H1 (cell line): ENCODE results near the gene CCDC89. TPM values are rescaled to one million over a fixed set of nuclear protein-coding genes. Genes with fewer than 3 reads are reported as not detected.

ENCODE experiments used
- CTCF ChIA-PET: fragments of 300-600 bp; sonication (Branson Sonifier 250); formaldehyde crosslinking; loops from one replicate; lab custom pipeline; 2021; ENCODE audit not compliant: partially characterized antibody; lab: Charles Lee
- POLR2A ChIA-PET: fragments of 300-600 bp; sonication (Branson Sonifier 250); formaldehyde crosslinking; loops from one replicate; lab custom pipeline; 2021; ENCODE audit warnings: inconsistent platforms; ENCODE audit not compliant: partially characterized antibody; lab: Charles Lee
- DNase-seq, 2 experiments: peaks; one replicate each; pipeline versions ENCODE4 v3.0.0 to v3.0.0-alpha.2; 2010 to 2022; ENCODE audit warnings: low spot score in 2 of 2, low read depth in 1 of 2, mixed read lengths in 1 of 2
- FAIRE-seq: peaks from 2 replicates; lab custom pipeline; 2011; peaks lifted over from hg19 to GRCh38; lab: Jason Lieb, UNC
- H2AFZ ChIP-seq: 2 replicates; pipeline ENCODE4 v1.8.1; 2012; ENCODE audit warnings: low read length, inconsistent platforms
- H2AK5ac ChIP-seq: 2 replicates; pipeline ENCODE4 v1.6.1; 2013; ENCODE audit warnings: low read depth, low read length
- H2BK120ac ChIP-seq: replicated peaks from 2 replicates; pipeline ENCODE3; 2013; ENCODE audit warnings: low read depth, low read length, inconsistent platforms
- H2BK12ac ChIP-seq: 2 replicates; pipeline ENCODE4 v1.6.1; 2013; ENCODE audit warnings: low read depth, low read length
- H2BK15ac ChIP-seq: 2 replicates; pipeline ENCODE4 v1.6.1; 2013; ENCODE audit warnings: low read length
- H2BK20ac ChIP-seq: 2 replicates; pipeline ENCODE4 v1.6.1; 2013; ENCODE audit warnings: low read length
- H2BK5ac ChIP-seq: 2 replicates; pipeline ENCODE4 v1.6.1; 2013; ENCODE audit warnings: low read depth, low read length
- H3K14ac ChIP-seq: 2 replicates; pipeline ENCODE4 v1.6.1; 2013; ENCODE audit warnings: inconsistent platforms; ENCODE audit not compliant: insufficient read length
- H3K18ac ChIP-seq: 2 replicates; pipeline ENCODE4 v1.6.1; 2013; ENCODE audit warnings: low read length; ENCODE audit errors: extremely low read depth
- H3K23ac ChIP-seq: 2 replicates; pipeline ENCODE4 v1.6.1; 2013; ENCODE audit warnings: inconsistent platforms; ENCODE audit not compliant: insufficient read length
- H3K23me2 ChIP-seq: 2 replicates; pipeline ENCODE4 v1.6.1; 2013; ENCODE audit warnings: low read depth, low read length
- H3K27ac ChIP-seq: 2 replicates; pipeline ENCODE4 v1.6.1; 2011; ENCODE audit warnings: low read depth, low read length, inconsistent platforms
- H3K27me3 ChIP-seq, 4 experiments: replicated peaks in 1 of 4; 1 replicate in 1 of 4; 2 replicates in 3 of 4; pipeline versions ENCODE4 v1.6.1 to v1.8.1; 2011 to 2013; ENCODE audit warnings: low read length in 3 of 4, mild to moderate bottlenecking in 3 of 4, inconsistent platforms in 2 of 4, mixed read lengths in 2 of 4, moderate library complexity in 1 of 4; ENCODE audit not compliant: control insufficient read depth in 3 of 4, insufficient read depth in 3 of 4; ENCODE audit errors: extremely low read depth in 1 of 4
- H3K36me3 ChIP-seq, 4 experiments: 2 replicates each; pipeline versions ENCODE4 v1.6.1 to v1.8.1; 2011 to 2013; ENCODE audit warnings: mild to moderate bottlenecking in 4 of 4, low read length in 3 of 4, moderate library complexity in 2 of 4, control low read depth in 1 of 4, inconsistent platforms in 1 of 4; ENCODE audit not compliant: insufficient read depth in 4 of 4, control insufficient read depth in 2 of 4
- H3K4ac ChIP-seq: replicated peaks from 2 replicates; pipeline ENCODE3; 2013; ENCODE audit warnings: low read length, low read depth, mixed read lengths, inconsistent platforms; ENCODE audit not compliant: insufficient read length
- H3K4me1 ChIP-seq, 4 experiments: replicated peaks in 1 of 4; 1 replicate in 1 of 4; 2 replicates in 3 of 4; pipeline versions ENCODE4 v1.6.1 to v1.8.1; 2011 to 2013; ENCODE audit warnings: low read length in 3 of 4, inconsistent platforms in 2 of 4, mixed read lengths in 1 of 4; ENCODE audit not compliant: insufficient read depth in 4 of 4, control insufficient read depth in 3 of 4
- H3K4me2 ChIP-seq, 2 experiments: 2 replicates each; pipeline versions ENCODE4 v1.6.1 to v1.8.1; 2011 to 2013; ENCODE audit warnings: low read depth in 2 of 2, low read length in 2 of 2, control low read depth in 1 of 2, inconsistent platforms in 1 of 2, mild to moderate bottlenecking in 1 of 2; ENCODE audit not compliant: insufficient read depth in 1 of 2
- H3K4me3 ChIP-seq, 4 experiments: fragments of 200-600, 300-600 bp in 1 of 4; sonication (generic), shearing (Covaris generic), sonication (Bioruptor Twin) in 1 of 4; 2 replicates each; pipeline versions ENCODE4 v1.5.1 to v1.8.1; 2011 to 2016; ENCODE audit warnings: low read length in 4 of 4, low read depth in 3 of 4, control low read depth in 2 of 4, inconsistent platforms in 2 of 4, mild to moderate bottlenecking in 2 of 4, mixed read lengths in 1 of 4, moderate library complexity in 1 of 4; ENCODE audit not compliant: insufficient read depth in 2 of 4; ENCODE audit errors: extremely low read depth in 1 of 4
- H3K56ac ChIP-seq: replicated peaks from 2 replicates; pipeline ENCODE3; 2013; ENCODE audit warnings: low read depth, mild to moderate bottlenecking, mixed read lengths, low read length, inconsistent platforms; ENCODE audit not compliant: insufficient read length
- H3K79me1 ChIP-seq: 2 replicates; pipeline ENCODE4 v1.6.1; 2013; ENCODE audit warnings: low read depth, low read length, control low read depth
- H3K79me2 ChIP-seq, 2 experiments: 2 replicates each; pipeline versions ENCODE4 v1.6.1 to v1.8.1; 2012 to 2013; ENCODE audit warnings: low read length in 2 of 2, mild to moderate bottlenecking in 2 of 2, inconsistent platforms in 1 of 2; ENCODE audit not compliant: insufficient read depth in 2 of 2, control insufficient read depth in 1 of 2
- H3K9ac ChIP-seq, 4 experiments: replicated peaks in 1 of 4; 1 replicate in 1 of 4; 2 replicates in 3 of 4; pipeline versions ENCODE4 v1.6.1 to v1.8.1; 2011 to 2013; ENCODE audit warnings: low read depth in 3 of 4, low read length in 3 of 4, control low read depth in 2 of 4, mild to moderate bottlenecking in 2 of 4, moderate library complexity in 2 of 4, inconsistent platforms in 1 of 4; ENCODE audit errors: extremely low read depth in 1 of 4
- H3K9me3 ChIP-seq, 2 experiments: 2 replicates each; pipeline versions ENCODE4 v1.6.1 to v1.8.1; 2012 to 2013; ENCODE audit warnings: mild to moderate bottlenecking in 2 of 2, moderate library complexity in 2 of 2, control low read depth in 1 of 2, inconsistent platforms in 1 of 2, low read depth in 1 of 2, low read length in 1 of 2, mixed read lengths in 1 of 2; ENCODE audit not compliant: insufficient read depth in 2 of 2
- H4K20me1 ChIP-seq, 2 experiments: replicated peaks in 1 of 2; 2 replicates each; pipeline versions ENCODE3 to v1.8.1; 2011 to 2013; ENCODE audit warnings: inconsistent platforms in 2 of 2, low read length in 2 of 2, mild to moderate bottlenecking in 1 of 2; ENCODE audit not compliant: insufficient read depth in 2 of 2, control insufficient read depth in 1 of 2
- H4K5ac ChIP-seq: 2 replicates; pipeline ENCODE4 v1.6.1; 2013; ENCODE audit warnings: low read length, low read depth, mixed read lengths, inconsistent platforms; ENCODE audit not compliant: insufficient read length
- H4K8ac ChIP-seq: 2 replicates; pipeline ENCODE4 v1.8.0; 2013; ENCODE audit warnings: mild to moderate bottlenecking, moderate library complexity, low read length, inconsistent platforms; ENCODE audit not compliant: insufficient read depth; ENCODE audit errors: extremely low read depth
- H4K91ac ChIP-seq: replicated peaks from 2 replicates; pipeline ENCODE3; 2013; ENCODE audit warnings: low read length, mixed read lengths, inconsistent platforms; ENCODE audit not compliant: insufficient read length
- EGR1 ChIP-seq: IDR thresholded peaks from 2 replicates; pipeline ENCODE4 v1.6.1; 2011; ENCODE audit warnings: low read depth, low read length, borderline replicate concordance
- SP1 ChIP-seq: IDR thresholded peaks from 2 replicates; pipeline ENCODE4 v1.6.1; 2011; ENCODE audit warnings: low read depth, low read length
- WGBS, 2 experiments: shearing (Covaris generic) in 1 of 2; methylation state at CpG; one replicate each; pipeline versions ENCODE4 v1.1.6 to v1.1.7; 2013 to 2015; ENCODE audit warnings: low lambda C conversion rate in 2 of 2, mixed read lengths in 2 of 2, inconsistent platforms in 1 of 2, low coverage in 1 of 2, missing lambda C conversion rate in 1 of 2; ENCODE audit not compliant: insufficient replicate concordance in 2 of 2, insufficient coverage in 1 of 2, insufficient read length in 1 of 2; ENCODE audit errors: extremely low coverage in 1 of 2, missing lambda C conversion rate in 1 of 2; 5-methylcytosine and 5-hydroxymethylcytosine counted together
- polyA plus RNA-seq, 7 experiments: library from polyadenylated mRNA; depleted of rRNA in 3 of 7; stranded (reverse) in 5 of 7; unstranded in 2 of 7; fragments of >200 nt in 5 of 7; fragments of 200-250 nt in 2 of 7; gene quantifications; 1 replicate in 5 of 7; 2 replicates in 1 of 7; 4 replicates in 1 of 7; pipeline versions ENCODE4 v1.2.1 to v1.2.3, GENCODE V29; 2011 to 2013; ENCODE audit warnings: missing spikeins in 2 of 7, mixed read lengths in 2 of 7
- total RNA-seq: library from RNA; stranded (reverse); fragmentation: NEBNext Ultra II Directional; extraction: Animal tissue kit (Norgen Biotek cat#: 25700); gene quantifications from 2 replicates; pipeline ENCODE4 v1.2.1, GENCODE V29; 2021

CCDC89 gene
- total and polyA plus RNA-seq, 2 of the 8 experiments (the other 6 are each of a cell fraction or from before 2014, with no cell fraction given), result not detected

DNA sequence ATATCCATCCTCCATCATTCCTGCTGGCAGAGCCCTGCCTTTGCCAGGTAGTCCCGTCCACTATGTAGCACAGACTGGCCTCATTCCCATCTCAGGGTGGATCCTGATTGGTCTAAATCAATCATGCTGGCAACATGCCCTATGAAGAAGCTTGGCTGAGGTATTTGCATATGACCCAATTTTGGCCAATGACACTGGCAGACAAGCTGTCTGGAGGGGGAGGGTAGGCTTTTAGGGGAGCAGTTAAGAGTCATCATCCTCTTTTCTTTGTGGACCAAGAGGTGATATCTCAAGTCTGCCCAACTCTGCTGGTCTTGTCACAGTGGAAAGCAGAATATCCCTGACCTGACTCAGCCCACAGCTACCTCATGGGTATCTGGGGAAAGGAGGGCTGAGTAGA lies 5.1 kb downstream of the CCDC89 start:
- H3K4ac ChIP-seq, result no peak overlapping the region
- FAIRE-seq (peak; percentile 13), DNase-seq (no peak)
- no peaks in the 10 kb centered on the region for H3K36me3 ChIP-seq
- H3K56ac ChIP-seq, result no peak overlapping the region
- H4K5ac ChIP-seq, result no peak overlapping the region
- peak overlapping the region; percentile 21; the same call in 1 of the 2 replicates for H4K8ac ChIP-seq
- H3K9me3 ChIP-seq, result no peaks in the 10 kb centered on the region
- no peak overlapping the region; a peak in 1 of 4 replicates for H3K4me2 ChIP-seq
- no peak overlapping the region for H3K14ac ChIP-seq
- H3K4me1 ChIP-seq, result peaks cover 0 to 3% (median 0%) of the 10 kb centered on the region in 4 experiments; a peak in 3 of 7 replicates
- H3K9ac ChIP-seq, result no peak overlapping the region
- no peak overlapping the region for H4K91ac ChIP-seq
- TF ChIP-seq EGR1 (no peak), SP1 (peak; percentile 60; the same call in 1 of the 2 replicates)
- TF ChIP-seq, all 59 proteins: peak for 1
- Histone ChIP-seq H2AFZ (peak overlapping the region; percentile 59; the same call in 1 of the 2 replicates), H3K27ac (no peak overlapping the region), H2BK5ac (no peak overlapping the region), H4K20me1 (no peaks in the 10 kb centered on the region), H2BK12ac (no peak overlapping the region), H3K23ac (no peak overlapping the region), H3K23me2 (peaks cover 2% of the 10 kb centered on the region; the same call in 1 of the 2 replicates), H2AK5ac (no peak overlapping the region), H3K79me1 (no peaks in the 10 kb centered on the region), H2BK20ac (no peak overlapping the region), H3K18ac (no peak overlapping the region), H2BK120ac (no peak overlapping the region), H2BK15ac (no peak overlapping the region), H3K79me2 (no peaks in the 10 kb centered on the region), H3K27me3 (no peaks in the 10 kb centered on the region; a peak in 1 of 7 replicates), H3K4me3 (no peak overlapping the region)
- 87% methylated on average over 1 of the region's 1 CpG; no CpG with 5 or more reads in 1 of the 2 experiments for WGBS, 2 experiments
- ChIA-PET POLR2A (interaction anchor here (0.9 to 1.2 kb wide), 3 partner anchors 8 to 45 kb away, joined by 3 to 4 read pairs (median 3); no protein-coding TSS in a partner anchor), CTCF (interaction anchor here (0.8 to 1.5 kb wide), 5 partner anchors 8 to 147 kb away, joined by 3 to 7 read pairs (median 3); no protein-coding TSS in a partner anchor)
